ENCODE measurements around the gene GALM.
A peak's percentile ranks its signal among the peaks of the same experiment; 100 is the strongest.

GALM gene

DNA sequence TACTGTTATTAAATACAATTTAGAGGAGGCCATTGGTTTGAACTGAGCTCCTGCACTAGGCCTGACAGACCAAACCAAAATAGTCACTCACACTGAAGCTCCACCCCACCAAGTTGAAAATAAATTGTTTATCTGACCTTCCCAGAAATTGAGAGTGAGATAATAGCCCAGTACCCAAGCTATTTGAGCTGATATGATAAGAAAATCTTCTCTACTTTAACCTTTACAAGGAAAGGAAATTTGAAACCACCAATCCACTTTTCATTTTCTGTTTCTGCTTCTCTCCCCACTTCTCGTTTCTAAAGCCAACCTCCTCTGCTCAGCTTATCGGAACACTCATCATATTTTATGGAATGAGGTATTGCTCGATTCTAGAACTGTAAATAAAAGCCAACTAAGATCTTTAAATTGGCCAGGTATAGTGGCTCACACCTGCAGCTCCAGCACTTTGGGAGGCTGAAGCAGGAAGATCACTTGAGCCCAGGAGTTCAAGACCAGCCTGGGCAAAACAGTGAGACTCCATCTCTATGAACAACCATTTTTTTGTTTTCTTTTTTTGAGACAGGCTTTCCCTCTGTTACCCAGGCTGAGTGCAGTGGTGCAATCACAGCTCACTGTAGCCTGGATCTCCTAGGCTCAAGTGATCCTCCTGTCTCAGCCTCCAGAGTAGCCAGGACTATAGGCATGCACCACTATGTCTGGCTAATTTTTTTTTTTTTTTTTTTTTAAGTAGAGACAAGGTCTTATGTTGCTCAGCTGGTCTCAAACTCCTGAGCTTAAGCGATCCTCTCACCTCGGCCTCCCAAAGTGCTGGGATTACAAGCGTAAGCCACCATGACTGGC lies 13.3 kb upstream of the GALM start:
- Histone ChIP-seq H3K4me1 (no peaks in the 10 kb centered on the region), H3K4me3 (no peak overlapping the region), H3K27ac (no peak overlapping the region), H3K9me3 (no peaks in the 10 kb centered on the region), H3K27me3 (no peaks in the 10 kb centered on the region), H3K36me3 (no peaks in the 10 kb centered on the region)
- intact Hi-C loops (cut with DNase I; ENCODE audit: low total_unique reads), result no loop called here
- TF ChIP-seq, protein P1, sequence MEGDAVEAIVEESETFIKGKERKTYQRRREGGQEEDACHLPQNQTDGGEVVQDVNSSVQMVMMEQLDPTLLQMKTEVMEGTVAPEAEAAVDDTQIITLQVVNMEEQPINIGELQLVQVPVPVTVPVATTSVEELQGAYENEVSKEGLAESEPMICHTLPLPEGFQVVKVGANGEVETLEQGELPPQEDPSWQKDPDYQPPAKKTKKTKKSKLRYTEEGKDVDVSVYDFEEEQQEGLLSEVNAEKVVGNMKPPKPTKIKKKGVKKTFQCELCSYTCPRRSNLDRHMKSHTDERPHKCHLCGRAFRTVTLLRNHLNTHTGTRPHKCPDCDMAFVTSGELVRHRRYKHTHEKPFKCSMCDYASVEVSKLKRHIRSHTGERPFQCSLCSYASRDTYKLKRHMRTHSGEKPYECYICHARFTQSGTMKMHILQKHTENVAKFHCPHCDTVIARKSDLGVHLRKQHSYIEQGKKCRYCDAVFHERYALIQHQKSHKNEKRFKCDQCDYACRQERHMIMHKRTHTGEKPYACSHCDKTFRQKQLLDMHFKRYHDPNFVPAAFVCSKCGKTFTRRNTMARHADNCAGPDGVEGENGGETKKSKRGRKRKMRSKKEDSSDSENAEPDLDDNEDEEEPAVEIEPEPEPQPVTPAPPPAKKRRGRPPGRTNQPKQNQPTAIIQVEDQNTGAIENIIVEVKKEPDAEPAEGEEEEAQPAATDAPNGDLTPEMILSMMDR (IDR thresholded peaks at IDR 0.05), result no peak
- no peak for DNase-seq

DNA sequence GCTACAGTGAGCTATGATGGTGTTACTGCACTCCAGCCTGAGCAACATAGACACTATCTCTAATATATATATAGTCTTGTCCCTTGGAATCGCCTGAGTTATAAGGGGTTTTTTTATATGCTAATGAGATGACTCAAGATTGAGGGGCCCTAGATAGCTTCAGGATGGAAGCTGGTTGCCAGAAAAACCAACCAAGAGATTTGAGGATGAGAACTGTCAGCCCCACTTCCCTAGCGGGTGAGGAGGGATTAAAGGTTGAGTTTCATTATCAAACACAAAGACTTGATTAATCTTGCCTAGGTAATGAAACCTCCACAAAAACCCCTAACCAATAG lies 12.6 kb upstream of the GALM start:
- no peak for DNase-seq
- TF ChIP-seq, protein P1 (IDR thresholded peaks at IDR 0.05), result no peak
- no peaks in the 10 kb centered on the region for H3K27me3 ChIP-seq
- intact Hi-C loops (cut with DNase I; ENCODE audit: low total_unique reads), result no loop called here
- H3K36me3 ChIP-seq, result no peaks in the 10 kb centered on the region
- no peaks in the 10 kb centered on the region for H3K9me3 ChIP-seq
- no peak overlapping the region for H3K4me3 ChIP-seq
- no peak overlapping the region for H3K27ac ChIP-seq
- H3K4me1 ChIP-seq, result no peaks in the 10 kb centered on the region

DNA sequence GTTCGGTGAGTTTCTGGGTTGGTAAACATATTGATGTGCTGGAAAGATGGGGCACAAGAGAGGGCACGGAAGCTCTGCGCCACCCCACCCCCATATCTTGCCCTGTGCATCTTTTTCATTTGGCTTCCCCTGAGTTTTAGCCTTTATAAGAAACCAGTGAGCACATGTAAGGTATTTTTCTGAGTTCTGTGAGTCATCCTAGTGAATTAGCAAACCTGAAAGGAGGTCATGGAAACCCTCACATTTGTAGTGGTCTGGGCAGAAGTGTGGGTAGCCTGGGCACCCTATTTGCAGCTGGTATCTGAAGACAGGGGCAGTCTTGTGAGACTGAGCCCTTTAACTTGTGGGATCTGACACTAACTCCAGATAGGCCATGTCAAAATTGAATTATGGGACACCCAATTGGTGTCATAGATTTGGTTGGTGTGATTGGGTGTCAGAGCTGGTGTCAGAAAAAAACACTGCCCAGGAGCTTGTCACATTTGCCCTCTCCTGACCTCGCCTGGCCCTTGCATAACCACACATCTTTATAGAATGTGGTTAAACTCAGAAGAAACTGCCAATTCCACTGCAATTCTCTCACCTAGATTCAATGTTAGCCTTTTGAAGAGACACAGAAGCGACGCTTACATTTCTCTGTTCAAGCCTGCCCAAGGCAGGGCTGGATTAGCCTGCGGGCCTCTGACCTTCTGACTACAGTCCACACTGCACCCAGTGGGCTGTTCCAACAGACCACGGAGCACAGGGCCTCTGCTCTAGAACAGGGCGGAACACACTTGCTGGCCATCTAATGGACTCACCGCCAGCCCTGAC lies 12.0 kb upstream of the GALM start:
- intact Hi-C loops (cut with DNase I; ENCODE audit: low total_unique reads), result no loop called here
- TF ChIP-seq, protein P1 (IDR thresholded peaks at IDR 0.05), result no peak
- Histone ChIP-seq H3K4me1 (no peaks in the 10 kb centered on the region), H3K9me3 (no peaks in the 10 kb centered on the region), H3K27ac (no peak overlapping the region), H3K36me3 (no peaks in the 10 kb centered on the region), H3K27me3 (no peaks in the 10 kb centered on the region), H3K4me3 (no peak overlapping the region)
- DNase-seq, result no peak

DNA sequence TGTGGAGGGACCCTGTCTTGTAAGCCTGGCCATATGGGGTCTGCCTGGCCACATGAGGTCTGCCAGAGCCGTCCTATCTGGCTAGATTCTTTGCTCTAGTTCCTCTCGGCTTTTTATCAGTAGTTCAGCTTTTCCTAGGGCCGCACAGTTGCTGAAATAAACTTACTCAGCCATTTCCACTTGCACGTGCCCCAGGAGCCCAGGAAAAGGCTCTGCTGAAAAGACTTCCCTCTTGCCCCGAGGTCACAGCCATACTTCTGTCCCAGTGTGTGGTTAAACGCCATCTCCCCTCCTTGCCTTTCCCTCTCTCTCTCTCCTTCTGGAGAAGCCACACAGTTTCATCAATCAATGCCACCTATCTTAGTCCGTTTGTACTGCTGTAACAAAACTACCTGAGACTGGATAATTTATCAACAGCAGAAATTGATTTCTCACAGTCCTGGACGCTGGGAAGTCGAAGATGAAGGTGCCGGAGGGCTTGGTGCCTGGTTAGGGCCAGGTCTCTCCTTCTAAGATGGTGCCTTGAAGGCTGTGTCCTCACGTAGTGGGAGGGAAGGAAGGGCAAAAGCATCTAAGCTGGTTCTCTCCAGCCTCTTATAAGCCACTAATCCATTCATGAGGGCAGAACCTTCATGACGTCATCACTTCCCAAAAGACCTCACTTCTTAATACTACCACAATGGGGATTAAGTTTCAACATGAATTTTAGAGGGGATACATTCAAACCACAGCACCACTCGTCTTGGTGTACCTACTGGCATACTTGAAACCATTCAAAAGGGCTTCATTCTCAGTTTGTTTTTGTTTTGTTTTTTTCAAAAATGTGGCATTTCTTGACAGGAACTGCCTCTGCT lies 11.2 kb upstream of the GALM start:
- intact Hi-C loops (cut with DNase I; ENCODE audit: low total_unique reads), result no loop called here
- TF ChIP-seq, protein P1 (IDR thresholded peaks at IDR 0.05), result no peak
- DNase-seq, result peak in 1 of 2 donors; percentile 40
- H3K27me3 ChIP-seq, result no peaks in the 10 kb centered on the region
- no peaks in the 10 kb centered on the region for H3K36me3 ChIP-seq
- no peaks in the 10 kb centered on the region for H3K4me1 ChIP-seq
- no peak overlapping the region for H3K27ac ChIP-seq
- H3K4me3 ChIP-seq, result no peak overlapping the region
- H3K9me3 ChIP-seq, result no peaks in the 10 kb centered on the region

DNA sequence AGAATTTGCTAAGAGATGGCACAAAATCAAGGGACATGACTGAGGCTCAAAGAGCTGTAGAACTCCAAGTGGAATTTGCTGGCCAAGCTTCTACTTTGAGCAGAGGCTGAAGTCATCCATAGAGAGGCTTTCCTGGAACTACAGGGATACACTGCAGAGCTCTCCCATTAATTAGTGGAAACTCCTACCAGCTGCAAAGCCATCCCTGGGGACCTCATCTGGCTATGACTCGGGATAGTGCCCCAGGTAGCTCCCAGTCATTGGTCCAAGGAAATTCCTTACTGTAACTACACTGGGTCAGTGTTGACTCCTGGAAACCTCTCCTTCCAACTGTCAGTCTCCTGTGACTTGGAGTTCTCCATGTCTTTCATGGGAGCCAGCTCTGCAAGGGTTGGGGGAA lies 10.5 kb upstream of the GALM start:
- intact Hi-C loops (cut with DNase I; ENCODE audit: low total_unique reads), result no loop called here

More for the DNA sequence above, 10.5 kb upstream of the GALM start:
- Histone ChIP-seq H3K27ac (no peak overlapping the region), H3K4me1 (no peaks in the 10 kb centered on the region), H3K4me3 (no peak overlapping the region), H3K36me3 (no peaks in the 10 kb centered on the region), H3K9me3 (no peaks in the 10 kb centered on the region), H3K27me3 (no peaks in the 10 kb centered on the region)
- TF ChIP-seq, protein P1 (IDR thresholded peaks at IDR 0.05), result no peak
- DNase-seq, result no peak
